ENCODE measurements around the gene LRRC59.
"Not testable (repeated sequence)": the region's sequence is repeated elsewhere in the genome, so short reads cannot be mapped to it uniquely, and the experiment has no call there.

The LRRC59 gene

GRCh38 chr17:50424996-50425681 lies 27.8 kb upstream of the LRRC59 start:
- Histone ChIP-seq H3K27me3 (replicated peaks; ENCODE audit: control insufficient read depth, insufficient read depth, low read length, poor library complexity, severe bottlenecking) (no peaks in the 10 kb centered on the region), H3K36me3 (ENCODE audit: control insufficient read depth, insufficient read depth, low read length) (no peaks in the 10 kb centered on the region), H3K9me3 (ENCODE audit: control insufficient read depth, low read length) (no peaks in the 10 kb centered on the region), H3K4me3 (ENCODE audit: insufficient read depth, low read depth, low read length, poor library complexity, severe bottlenecking) (peak overlapping the region; percentile 72), H3K4me1 (ENCODE audit: control insufficient read depth, insufficient read depth, low read length, poor library complexity, severe bottlenecking) (peaks cover 25% of the 10 kb centered on the region), H3K27ac (ENCODE audit: insufficient read depth, low read length, poor library complexity, severe bottlenecking) (peak overlapping the region; percentile 57)
- DNase-seq = no peak

GRCh38 chr17:50424246-50424995 lies 27.1 kb upstream of the LRRC59 start:
- H3K9me3 ChIP-seq (ENCODE audit: control insufficient read depth, low read length) = no peaks in the 10 kb centered on the region
- H3K4me3 ChIP-seq (ENCODE audit: insufficient read depth, low read depth, low read length, poor library complexity, severe bottlenecking) = no peak overlapping the region
- DNase-seq = no peak
- peaks cover 25% of the 10 kb centered on the region for H3K4me1 ChIP-seq (ENCODE audit: control insufficient read depth, insufficient read depth, low read length, poor library complexity, severe bottlenecking)
- H3K27ac ChIP-seq (ENCODE audit: insufficient read depth, low read length, poor library complexity, severe bottlenecking) = no peak overlapping the region
- no peaks in the 10 kb centered on the region for H3K27me3 ChIP-seq (replicated peaks; ENCODE audit: control insufficient read depth, insufficient read depth, low read length, poor library complexity, severe bottlenecking)
- H3K36me3 ChIP-seq (ENCODE audit: control insufficient read depth, insufficient read depth, low read length) = no peaks in the 10 kb centered on the region

- Histone ChIP-seq H3K4me3 (ENCODE audit: insufficient read depth, low read depth, low read length, poor library complexity, severe bottlenecking) (no peak overlapping the region), H3K27me3 (replicated peaks; ENCODE audit: control insufficient read depth, insufficient read depth, low read length, poor library complexity, severe bottlenecking) (no peaks in the 10 kb centered on the region), H3K36me3 (ENCODE audit: control insufficient read depth, insufficient read depth, low read length) (no peaks in the 10 kb centered on the region), H3K9me3 (ENCODE audit: control insufficient read depth, low read length) (no peaks in the 10 kb centered on the region), H3K4me1 (ENCODE audit: control insufficient read depth, insufficient read depth, low read length, poor library complexity, severe bottlenecking) (peaks cover 25% of the 10 kb centered on the region), H3K27ac (ENCODE audit: insufficient read depth, low read length, poor library complexity, severe bottlenecking) (no peak overlapping the region)
- DNase-seq = no peak
These were observed 26.3 kb upstream of the LRRC59 start for GRCh38 chr17:50423553-50424159.

- H3K4me1 ChIP-seq (ENCODE audit: control insufficient read depth, insufficient read depth, low read length, poor library complexity, severe bottlenecking) = peaks cover 25% of the 10 kb centered on the region
These were observed 25.4 kb upstream of the LRRC59 start for GRCh38 chr17:50422738-50423137.

GRCh38 chr17:50421308-50422051 lies 24.2 kb upstream of the LRRC59 start:
- H3K4me1 ChIP-seq (ENCODE audit: control insufficient read depth, insufficient read depth, low read length, poor library complexity, severe bottlenecking) = peaks cover 15% of the 10 kb centered on the region
- no peaks in the 10 kb centered on the region for H3K36me3 ChIP-seq (ENCODE audit: control insufficient read depth, insufficient read depth, low read length)
- H3K9me3 ChIP-seq (ENCODE audit: control insufficient read depth, low read length) = no peaks in the 10 kb centered on the region
- no peak for DNase-seq
- no peaks in the 10 kb centered on the region for H3K27me3 ChIP-seq (replicated peaks; ENCODE audit: control insufficient read depth, insufficient read depth, low read length, poor library complexity, severe bottlenecking)
- peak overlapping the region; percentile 55 for H3K27ac ChIP-seq (ENCODE audit: insufficient read depth, low read length, poor library complexity, severe bottlenecking)
- peak overlapping the region; percentile 31 for H3K4me3 ChIP-seq (ENCODE audit: insufficient read depth, low read depth, low read length, poor library complexity, severe bottlenecking)

More at GRCh38 chr17:50422738-50423137, 25.4 kb upstream of the LRRC59 start:
- DNase-seq = no peak
- no peaks in the 10 kb centered on the region for H3K27me3 ChIP-seq (replicated peaks; ENCODE audit: control insufficient read depth, insufficient read depth, low read length, poor library complexity, severe bottlenecking)
- H3K36me3 ChIP-seq (ENCODE audit: control insufficient read depth, insufficient read depth, low read length) = no peaks in the 10 kb centered on the region
- no peak overlapping the region for H3K4me3 ChIP-seq (ENCODE audit: insufficient read depth, low read depth, low read length, poor library complexity, severe bottlenecking)
- no peak overlapping the region for H3K27ac ChIP-seq (ENCODE audit: insufficient read depth, low read length, poor library complexity, severe bottlenecking)
- no peaks in the 10 kb centered on the region for H3K9me3 ChIP-seq (ENCODE audit: control insufficient read depth, low read length)

DNA sequence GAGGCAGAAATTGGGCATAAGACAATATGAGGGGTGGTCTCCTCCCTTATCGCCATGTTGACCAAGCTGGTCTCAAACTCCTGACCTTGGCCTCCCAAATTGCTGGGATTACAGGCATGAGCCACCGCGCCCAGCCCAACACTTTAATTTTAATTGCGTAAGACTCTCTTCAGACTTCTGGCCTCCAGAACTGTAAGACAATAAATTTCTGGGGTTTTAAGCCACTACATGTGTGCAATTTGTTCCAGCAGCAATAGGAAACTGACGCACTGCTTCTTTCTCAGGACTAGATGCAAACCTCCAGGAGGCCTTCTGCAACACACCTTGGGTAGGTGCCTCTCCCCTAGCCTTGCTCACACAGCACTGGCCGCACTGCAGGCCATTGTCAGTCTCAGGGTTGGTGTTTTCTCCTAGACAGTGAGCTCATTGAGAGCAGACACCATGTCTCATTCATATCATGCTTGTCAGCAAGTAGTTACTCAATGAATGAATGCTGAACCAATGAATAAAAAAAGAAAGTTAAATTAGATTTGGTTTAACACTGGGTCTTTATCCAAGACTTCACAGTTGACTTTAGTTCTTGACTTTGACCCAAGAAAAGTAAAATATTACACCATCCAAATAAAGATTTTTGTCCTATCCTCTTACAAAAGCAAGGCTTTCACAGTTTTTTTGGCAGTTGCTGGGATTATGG lies 23.2 kb upstream of the LRRC59 start:
- Histone ChIP-seq H3K27me3 (replicated peaks; ENCODE audit: control insufficient read depth, insufficient read depth, low read length, poor library complexity, severe bottlenecking) (no peaks in the 10 kb centered on the region), H3K4me1 (ENCODE audit: control insufficient read depth, insufficient read depth, low read length, poor library complexity, severe bottlenecking) (peaks cover 11% of the 10 kb centered on the region), H3K27ac (ENCODE audit: insufficient read depth, low read length, poor library complexity, severe bottlenecking) (peak overlapping the region; percentile 55), H3K4me3 (ENCODE audit: insufficient read depth, low read depth, low read length, poor library complexity, severe bottlenecking) (peak overlapping the region; percentile 31), H3K36me3 (ENCODE audit: control insufficient read depth, insufficient read depth, low read length) (no peaks in the 10 kb centered on the region), H3K9me3 (ENCODE audit: control insufficient read depth, low read length) (no peaks in the 10 kb centered on the region)
- no peak for DNase-seq

- H3K4me1 ChIP-seq (ENCODE audit: control insufficient read depth, insufficient read depth, low read length, poor library complexity, severe bottlenecking); H3K27ac ChIP-seq (ENCODE audit: insufficient read depth, low read length, poor library complexity, severe bottlenecking); H3K36me3 ChIP-seq (ENCODE audit: control insufficient read depth, insufficient read depth, low read length); DNase-seq; H3K27me3 ChIP-seq (replicated peaks; ENCODE audit: control insufficient read depth, insufficient read depth, low read length, poor library complexity, severe bottlenecking); H3K4me3 ChIP-seq (ENCODE audit: insufficient read depth, low read depth, low read length, poor library complexity, severe bottlenecking); H3K9me3 ChIP-seq (ENCODE audit: control insufficient read depth, low read length): not testable (repeated sequence)
These were observed 22.3 kb upstream of the LRRC59 start for GRCh38 chr17:50419577-50419976.

DNA sequence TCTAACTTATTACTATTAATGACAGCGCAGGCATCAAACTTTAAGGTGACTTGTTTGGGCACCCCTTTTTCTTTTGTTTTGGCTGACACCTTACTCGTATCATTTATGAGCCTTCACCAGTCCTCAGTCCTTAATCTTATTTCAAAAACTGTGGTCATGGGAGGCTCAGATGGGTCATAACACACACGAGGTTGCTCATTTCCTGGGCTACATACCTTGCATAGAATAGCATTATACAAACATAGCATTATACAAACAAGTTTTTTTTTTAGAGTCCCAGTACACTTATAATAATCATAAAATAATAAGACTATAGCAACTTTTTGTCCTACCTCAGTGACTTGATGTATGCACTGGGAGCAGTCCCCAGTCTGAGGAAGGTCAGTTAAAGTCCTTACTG lies 17.5 kb upstream of the LRRC59 start:
- H3K27ac ChIP-seq (ENCODE audit: insufficient read depth, low read length, poor library complexity, severe bottlenecking) = no peak overlapping the region
- H3K4me3 ChIP-seq (ENCODE audit: insufficient read depth, low read depth, low read length, poor library complexity, severe bottlenecking) = no peak overlapping the region
- no peaks in the 10 kb centered on the region for H3K4me1 ChIP-seq (ENCODE audit: control insufficient read depth, insufficient read depth, low read length, poor library complexity, severe bottlenecking)
- DNase-seq = no peak
- no peaks in the 10 kb centered on the region for H3K9me3 ChIP-seq (ENCODE audit: control insufficient read depth, low read length)
- H3K36me3 ChIP-seq (ENCODE audit: control insufficient read depth, insufficient read depth, low read length) = no peaks in the 10 kb centered on the region
- H3K27me3 ChIP-seq (replicated peaks; ENCODE audit: control insufficient read depth, insufficient read depth, low read length, poor library complexity, severe bottlenecking) = no peaks in the 10 kb centered on the region

DNA sequence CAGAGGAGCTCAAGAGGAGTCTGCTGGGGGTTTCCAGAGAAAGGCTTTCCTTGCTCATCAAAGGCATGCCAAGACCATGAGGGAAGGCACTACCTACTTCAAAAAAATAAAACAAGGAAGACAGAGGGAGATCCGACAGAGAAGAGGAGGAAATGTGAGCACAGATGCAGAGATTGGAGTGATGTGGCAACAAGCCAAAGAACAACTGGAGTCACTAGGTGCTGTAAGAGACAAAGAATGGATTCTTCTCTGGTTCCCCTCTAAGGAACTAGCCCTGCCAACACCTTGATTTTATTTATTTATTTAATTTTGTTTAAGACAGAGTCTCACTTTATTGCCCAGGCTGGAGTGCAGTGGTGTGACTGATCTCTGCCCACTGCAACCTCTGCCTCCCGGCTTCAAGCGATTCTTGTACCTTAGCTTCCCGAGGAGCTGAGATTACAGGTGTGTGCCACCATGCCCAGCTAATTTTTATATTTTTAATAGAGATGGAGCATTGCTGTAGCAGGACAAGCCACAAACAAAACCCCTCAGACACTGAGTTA lies 14.9 kb upstream of the LRRC59 start:
- H3K27ac ChIP-seq (ENCODE audit: insufficient read depth, low read length, poor library complexity, severe bottlenecking) = no peak overlapping the region
- H3K9me3 ChIP-seq (ENCODE audit: control insufficient read depth, low read length) = no peaks in the 10 kb centered on the region
- peaks cover 2% of the 10 kb centered on the region for H3K27me3 ChIP-seq (replicated peaks; ENCODE audit: control insufficient read depth, insufficient read depth, low read length, poor library complexity, severe bottlenecking)
- DNase-seq = no peak
- no peaks in the 10 kb centered on the region for H3K4me1 ChIP-seq (ENCODE audit: control insufficient read depth, insufficient read depth, low read length, poor library complexity, severe bottlenecking)
- no peaks in the 10 kb centered on the region for H3K36me3 ChIP-seq (ENCODE audit: control insufficient read depth, insufficient read depth, low read length)
- H3K4me3 ChIP-seq (ENCODE audit: insufficient read depth, low read depth, low read length, poor library complexity, severe bottlenecking) = no peak overlapping the region

All from effector memory CD4-positive, alpha-beta T cell (primary cell).